ENCODE results near the gene ADGRG3. TPM values are rescaled to one million over a fixed set of nuclear protein-coding genes. Genes with fewer than 3 reads are reported as not detected.

ADGRG3 gene
- total RNA-seq, 1 experiment from 2014 or later, result 0.46 TPM

GRCh38 chr16:57688487-57688986, 20.4 kb downstream of the ADGRG3 start:
- H3K23ac ChIP-seq (ENCODE audit: insufficient read length, low read depth, low read length), result no peak overlapping the region
- no peak overlapping the region for H2BK5ac ChIP-seq (ENCODE audit: insufficient read length, low read length)
- Mint-ChIP-seq H3K9me3 (no peaks in the 10 kb centered on the region), H3K4me3 (no peak overlapping the region), H3K27me3 (ENCODE audit: low read depth) (peaks cover 6% of the 10 kb centered on the region), H3K4me1 (peaks cover 3 to 17% of the 10 kb centered on the region in 2 experiments; a peak in 3 of 4 replicates), H3K27ac (peak overlapping the region in 1 of 3 experiments; percentile 30; a peak in 1 of 7 replicates), H3K36me3 (ENCODE audit: insufficient read depth in 1 of 3, low read depth in 3 of 3) (no peaks in the 10 kb centered on the region)
- H3K18ac ChIP-seq (ENCODE audit: insufficient read length, low read depth, low read length), result no peak overlapping the region
- DNase-seq, result no peak
- no peak overlapping the region for H2BK12ac ChIP-seq (ENCODE audit: insufficient read length, low read depth, low read length)
- H3K14ac ChIP-seq (ENCODE audit: insufficient read depth, low read length), result no peak overlapping the region
- no peaks in the 10 kb centered on the region for H3K4me1 ChIP-seq (ENCODE audit: insufficient read depth, low read length)
- no peaks in the 10 kb centered on the region for H3K79me2 ChIP-seq (ENCODE audit: insufficient read depth, low read length)
- H3T11ph ChIP-seq (ENCODE audit: low read length), result no peak overlapping the region
- no peak overlapping the region for H3K27ac ChIP-seq (ENCODE audit: insufficient read length, low read depth, low read length)
- no peak overlapping the region for H3K56ac ChIP-seq (ENCODE audit: insufficient read length, low read depth, low read length)
- H3K27me3 ChIP-seq (ENCODE audit: insufficient read depth, low read length), result no peaks in the 10 kb centered on the region
- no peak overlapping the region for H3K4me2 ChIP-seq (ENCODE audit: insufficient read depth, insufficient read length, low read length)
- H2BK20ac ChIP-seq (ENCODE audit: low read depth, low read length, poor library complexity, severe bottlenecking), result no peak overlapping the region
- TF ChIP-seq, protein P1, sequence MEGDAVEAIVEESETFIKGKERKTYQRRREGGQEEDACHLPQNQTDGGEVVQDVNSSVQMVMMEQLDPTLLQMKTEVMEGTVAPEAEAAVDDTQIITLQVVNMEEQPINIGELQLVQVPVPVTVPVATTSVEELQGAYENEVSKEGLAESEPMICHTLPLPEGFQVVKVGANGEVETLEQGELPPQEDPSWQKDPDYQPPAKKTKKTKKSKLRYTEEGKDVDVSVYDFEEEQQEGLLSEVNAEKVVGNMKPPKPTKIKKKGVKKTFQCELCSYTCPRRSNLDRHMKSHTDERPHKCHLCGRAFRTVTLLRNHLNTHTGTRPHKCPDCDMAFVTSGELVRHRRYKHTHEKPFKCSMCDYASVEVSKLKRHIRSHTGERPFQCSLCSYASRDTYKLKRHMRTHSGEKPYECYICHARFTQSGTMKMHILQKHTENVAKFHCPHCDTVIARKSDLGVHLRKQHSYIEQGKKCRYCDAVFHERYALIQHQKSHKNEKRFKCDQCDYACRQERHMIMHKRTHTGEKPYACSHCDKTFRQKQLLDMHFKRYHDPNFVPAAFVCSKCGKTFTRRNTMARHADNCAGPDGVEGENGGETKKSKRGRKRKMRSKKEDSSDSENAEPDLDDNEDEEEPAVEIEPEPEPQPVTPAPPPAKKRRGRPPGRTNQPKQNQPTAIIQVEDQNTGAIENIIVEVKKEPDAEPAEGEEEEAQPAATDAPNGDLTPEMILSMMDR (conservative IDR thresholded peaks at IDR 0.05), result no peak
- H4K20me1 ChIP-seq (ENCODE audit: control insufficient read depth, insufficient read depth, insufficient read length), result no peaks in the 10 kb centered on the region
- no peak overlapping the region for H2AK5ac ChIP-seq (ENCODE audit: insufficient read length, low read length)
- H4K91ac ChIP-seq (ENCODE audit: insufficient read length, low read depth, low read length), result no peak overlapping the region
- no peak overlapping the region for H4K5ac ChIP-seq (ENCODE audit: insufficient read length, low read depth, low read length)
- H3K9me3 ChIP-seq (ENCODE audit: control insufficient read depth, low read depth, low read length), result no peaks in the 10 kb centered on the region
- H3K4ac ChIP-seq (ENCODE audit: low read depth, low read length), result no peak overlapping the region
- no peak overlapping the region for H3K9ac ChIP-seq (ENCODE audit: extremely low read depth, insufficient read length, low read length)
- no peak overlapping the region for H4K8ac ChIP-seq (replicated peaks; ENCODE audit: insufficient read length, low read depth, low read length)
- H3K79me1 ChIP-seq (ENCODE audit: insufficient read depth, low read depth, low read length, poor library complexity, severe bottlenecking), result no peaks in the 10 kb centered on the region
- no peak overlapping the region for H2AFZ ChIP-seq (ENCODE audit: low read length)
- H2BK120ac ChIP-seq (ENCODE audit: low read depth, low read length, poor library complexity, severe bottlenecking), result no peak overlapping the region
- no CpG with 5 or more reads among the region's 4 CpGs for WGBS (ENCODE audit: extremely low coverage, insufficient read length, low lambda C conversion rate)
- H3K23me2 ChIP-seq (ENCODE audit: insufficient read length, low read depth, low read length, poor library complexity, severe bottlenecking), result no peaks in the 10 kb centered on the region
- no peak overlapping the region for H2BK15ac ChIP-seq (ENCODE audit: low read depth, low read length)
